GM23248 (cell line): ENCODE results near the gene ULBP3. TPM values are rescaled to one million over a fixed set of nuclear protein-coding genes. Genes with fewer than 3 reads are reported as not detected.

ENCODE experiments used
- DNase-seq: peaks from one replicate; pipeline ENCODE4 v3.0.0-alpha.2; 2015
- H2AFZ ChIP-seq: fragments of 200-600 bp; sonication (generic); 2 replicates; pipeline ENCODE4 v1.6.1; 2016; ENCODE audit warnings: antibody characterized with exemption
- H3F3A ChIP-seq: fragments of 200-600 bp; sonication (generic); 2 replicates; pipeline ENCODE4 v1.6.1; 2016; ENCODE audit warnings: mild to moderate bottlenecking, antibody characterized with exemption, mixed run types; ENCODE audit not compliant: insufficient read depth
- H3K27ac ChIP-seq: fragments of 200-600 bp; sonication (generic); 2 replicates; pipeline ENCODE4 v1.5.1; 2016; ENCODE audit warnings: mild to moderate bottlenecking
- H3K27me3 ChIP-seq: fragments of 200-600 bp; sonication (generic); replicated peaks from 2 replicates; pipeline ENCODE4 v1.6.1; 2016; ENCODE audit warnings: mild to moderate bottlenecking; ENCODE audit not compliant: insufficient read depth
- H3K36me3 ChIP-seq: fragments of 200-600 bp; sonication (generic); 2 replicates; pipeline ENCODE4 v1.6.1; 2016; ENCODE audit warnings: low read depth, mild to moderate bottlenecking
- H3K4me1 ChIP-seq: fragments of 200-600 bp; sonication (generic); 2 replicates; pipeline ENCODE4 v1.6.1; 2016; ENCODE audit warnings: mild to moderate bottlenecking; ENCODE audit not compliant: insufficient read depth
- H3K4me2 ChIP-seq: fragments of 200-600 bp; sonication (generic); one replicate; pipeline ENCODE4 v1.6.1; 2016; ENCODE audit warnings: mild to moderate bottlenecking; ENCODE audit not compliant: unreplicated experiment
- H3K4me3 ChIP-seq: fragments of 200-600 bp; sonication (generic); 2 replicates; pipeline ENCODE4 v1.5.1; 2016; ENCODE audit warnings: mild to moderate bottlenecking
- H3K79me2 ChIP-seq: fragments of 200-600 bp; sonication (generic); 2 replicates; pipeline ENCODE4 v1.6.1; 2016; ENCODE audit warnings: mild to moderate bottlenecking; ENCODE audit not compliant: insufficient read depth
- H3K9ac ChIP-seq: fragments of 200-600 bp; sonication (generic); 2 replicates; pipeline ENCODE4 v1.6.1; 2016; ENCODE audit warnings: mild to moderate bottlenecking
- H3K9me2 ChIP-seq: fragments of 200-600 bp; sonication (generic); 2 replicates; pipeline ENCODE4 v1.6.1; 2016; ENCODE audit warnings: mixed run types, mild to moderate bottlenecking, moderate library complexity; ENCODE audit not compliant: insufficient read depth
- H3K9me3 ChIP-seq: fragments of 200-600 bp; sonication (generic); one replicate; pipeline ENCODE4 v1.6.1; 2017; ENCODE audit warnings: low read depth
- H4K20me1 ChIP-seq: fragments of 200-600 bp; sonication (generic); 2 replicates; pipeline ENCODE4 v1.6.0; 2016; ENCODE audit not compliant: insufficient read depth
- EZH2 ChIP-seq: fragments of 200-600 bp; sonication (generic); IDR thresholded peaks from 2 replicates; pipeline ENCODE4 v1.6.1; 2018; ENCODE audit warnings: antibody characterized with exemption, mild to moderate bottlenecking; ENCODE audit not compliant: insufficient read depth, poor library complexity, severe bottlenecking
- EZH2phosphoT487 ChIP-seq: fragments of 200-600 bp; sonication (generic); IDR thresholded peaks from 2 replicates; pipeline ENCODE4 v1.6.1; 2018; ENCODE audit warnings: antibody characterized with exemption, moderate library complexity, mild to moderate bottlenecking, low read depth; ENCODE audit not compliant: insufficient read depth
- WGBS, 2 experiments: methylation state at CpG; one replicate each; pipeline ENCODE4 v1.1.6; 2015 to 2017; ENCODE audit warnings: low lambda C conversion rate in 2 of 2, low coverage in 1 of 2; ENCODE audit errors: missing lambda C conversion rate in 2 of 2; 5-methylcytosine and 5-hydroxymethylcytosine counted together
- in situ Hi-C: fragments of 300-500 bp; cut with MboI; formaldehyde crosslinking; loops from 2 replicates; pipeline ENCODE4 v1.15.0; 2020
- polyA plus RNA-seq: library from polyadenylated mRNA; unstranded; fragments of >200 nt; fragmentation: Nextera tagmentation; extraction: Ambion mirVana; gene quantifications from 2 replicates; pipeline ENCODE4 v1.2.1, GENCODE V29; 2016
- total RNA-seq: library from RNA; depleted of rRNA; stranded (reverse); fragments of >200 nt; shearing (Covaris generic); gene quantifications from 2 replicates; pipeline ENCODE4 v1.2.3, GENCODE V29; 2014

Gene ULBP3
- total and polyA plus RNA-seq, 2 experiments from 2014 or later, result 4.4 to 12.6 TPM

DNA sequence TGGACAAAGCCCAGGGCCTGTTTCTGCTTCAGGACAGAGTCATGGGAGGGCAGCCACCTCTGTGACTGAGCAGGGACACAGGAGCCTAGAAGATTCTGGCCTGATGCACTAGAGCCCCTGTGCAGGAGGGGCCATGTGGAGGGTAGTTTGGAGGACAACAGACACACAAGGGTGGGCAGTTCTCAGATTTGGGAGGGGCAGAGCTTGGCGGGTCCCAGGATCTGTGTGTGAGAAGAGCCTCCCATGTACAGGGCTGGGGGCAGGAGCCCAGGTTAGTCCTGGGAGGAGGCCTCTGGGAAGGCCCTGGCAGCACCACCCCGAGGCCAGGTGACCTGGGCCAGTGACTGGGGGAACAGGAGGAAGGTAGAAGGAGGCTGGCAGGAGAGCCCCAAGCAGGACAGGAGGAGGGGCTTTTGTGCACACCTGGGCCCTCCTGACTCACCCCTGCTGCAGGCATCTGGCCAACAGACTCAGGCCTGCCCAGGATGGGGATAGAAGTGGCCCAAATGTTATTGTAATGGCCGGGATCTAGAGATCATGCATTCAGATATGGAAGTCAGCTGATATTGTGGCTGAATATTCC lies 1.4 kb upstream of the ULBP3 start:
- DNase-seq, result no peak
- 81 to 86% methylated on average over 2 to 3 of the region's 3 CpGs for WGBS, 2 experiments

DNA sequence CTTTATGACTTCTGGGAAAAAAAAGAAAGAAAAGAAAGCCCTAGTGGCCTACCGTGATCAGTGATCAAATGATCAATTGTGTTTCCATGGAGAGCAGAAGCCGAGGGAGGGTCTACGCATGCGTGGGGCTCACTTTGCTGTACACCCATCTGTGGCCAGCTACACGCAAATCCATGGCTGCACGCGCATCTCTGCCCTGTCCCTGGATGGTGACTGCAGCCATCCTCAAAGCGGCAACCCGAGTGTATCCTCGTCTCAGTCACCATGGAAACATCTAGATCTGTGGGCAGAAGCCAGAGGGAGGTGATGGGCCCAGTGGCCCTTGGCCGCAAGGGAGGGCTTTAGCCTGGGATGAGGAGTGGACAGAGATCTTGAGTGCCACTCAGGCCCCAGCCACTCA lies 785 bp upstream of the ULBP3 start:
- no peak overlapping the region for H3K4me3 ChIP-seq
- in situ Hi-C loops, result loop anchor here (25.0 kb wide), 1 partner anchor 743 kb away; no protein-coding TSS in a partner anchor

More for the DNA sequence above, 1.4 kb upstream of the ULBP3 start:
- TF ChIP-seq EZH2phosphoT487 (no peak), EZH2 (no peak)
- Histone ChIP-seq H3K36me3 (no peaks in the 10 kb centered on the region), H3K9me3 (no peaks in the 10 kb centered on the region), H3K9me2 (no peaks in the 10 kb centered on the region), H3K27ac (no peak overlapping the region), H2AFZ (no peak overlapping the region), H3K79me2 (no peaks in the 10 kb centered on the region), H4K20me1 (no peaks in the 10 kb centered on the region), H3K4me1 (0 out of 2 replicates have a peak, but pooled peaks cover 7% of the 10 kb centered on the region), H3F3A (peaks cover 12% of the 10 kb centered on the region; the same call in 1 of the 2 replicates), H3K27me3 (no peaks in the 10 kb centered on the region), H3K4me2 (no peak overlapping the region), H3K9ac (no peak overlapping the region), H3K4me3 (no peak overlapping the region)
- in situ Hi-C loops, result loop anchor here (25.0 kb wide), 1 partner anchor 742 kb away; no protein-coding TSS in a partner anchor

GRCh38 chr6:150068151-150068550 lies 770 bp downstream of the ULBP3 start:
- no peaks in the 10 kb centered on the region for H3K36me3 ChIP-seq
- H3K9me3 ChIP-seq, result no peaks in the 10 kb centered on the region
- H2AFZ ChIP-seq, result peak overlapping the region; percentile 89
- peaks cover 12% of the 10 kb centered on the region; the same call in 1 of the 2 replicates for H3F3A ChIP-seq
- no peaks in the 10 kb centered on the region for H3K27me3 ChIP-seq
- H4K20me1 ChIP-seq, result no peaks in the 10 kb centered on the region
- no peaks in the 10 kb centered on the region for H3K79me2 ChIP-seq
- 0 out of 2 replicates have a peak, but pooled peaks cover 7% of the 10 kb centered on the region for H3K4me1 ChIP-seq
- peak overlapping the region; percentile 83 for H3K4me3 ChIP-seq
- H3K4me2 ChIP-seq, result peak overlapping the region; percentile 80
- no peak overlapping the region for H3K27ac ChIP-seq
- peak overlapping the region; percentile 81 for H3K9ac ChIP-seq
- TF ChIP-seq EZH2, result no peak
- no peak for TF ChIP-seq EZH2phosphoT487
- in situ Hi-C loops, result loop anchor here (25.0 kb wide), 1 partner anchor 744 kb away; no protein-coding TSS in a partner anchor
- WGBS, 2 experiments, result 42 to 45% methylated on average over 4 of the region's 4 CpGs
- H3K9me2 ChIP-seq, result no peaks in the 10 kb centered on the region
- peak; percentile 27 for DNase-seq

More for the DNA sequence above, 785 bp upstream of the ULBP3 start:
- Histone ChIP-seq H3K27me3 (no peaks in the 10 kb centered on the region), H3K79me2 (no peaks in the 10 kb centered on the region), H3K4me1 (0 out of 2 replicates have a peak, but pooled peaks cover 7% of the 10 kb centered on the region), H3F3A (peaks cover 12% of the 10 kb centered on the region; the same call in 1 of the 2 replicates), H4K20me1 (no peaks in the 10 kb centered on the region), H3K9ac (no peak overlapping the region), H3K27ac (no peak overlapping the region), H3K9me3 (no peaks in the 10 kb centered on the region), H3K4me2 (no peak overlapping the region), H2AFZ (no peak overlapping the region), H3K9me2 (no peaks in the 10 kb centered on the region), H3K36me3 (no peaks in the 10 kb centered on the region)
- no peak for DNase-seq
- TF ChIP-seq EZH2 (no peak), EZH2phosphoT487 (no peak)
- WGBS, 2 experiments, result 88 to 93% methylated on average over 11 of the region's 11 CpGs

DNA sequence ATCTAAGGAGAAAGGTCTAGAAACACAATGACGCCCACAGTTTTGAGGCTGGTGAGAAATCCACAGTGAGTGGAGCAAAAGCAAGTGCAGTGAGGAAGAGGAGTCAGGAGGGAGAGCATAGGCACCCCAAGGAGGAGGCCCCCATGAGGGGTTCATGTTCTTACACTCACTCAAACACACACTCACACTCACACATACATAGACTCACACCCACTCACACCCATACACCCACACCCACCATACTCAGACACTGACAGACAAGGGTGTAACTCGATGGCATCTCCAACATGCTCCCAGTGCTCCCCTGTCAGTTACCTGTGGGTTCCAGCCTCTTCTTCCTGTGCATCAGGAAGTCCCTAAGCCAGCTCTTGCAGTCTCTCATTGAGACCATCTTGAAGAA lies 3.8 kb downstream of the ULBP3 start:
- no peaks in the 10 kb centered on the region for H3K9me2 ChIP-seq

More for the DNA sequence above, 3.8 kb downstream of the ULBP3 start:
- Histone ChIP-seq H3K4me3 (no peak overlapping the region), H3K27me3 (no peaks in the 10 kb centered on the region), H4K20me1 (no peaks in the 10 kb centered on the region), H3K9ac (no peak overlapping the region), H3K4me2 (no peak overlapping the region), H3F3A (0 out of 2 replicates have a peak, but pooled peaks cover 5% of the 10 kb centered on the region), H3K9me3 (no peaks in the 10 kb centered on the region), H3K79me2 (no peaks in the 10 kb centered on the region), H2AFZ (no peak overlapping the region), H3K27ac (no peak overlapping the region), H3K36me3 (no peaks in the 10 kb centered on the region), H3K4me1 (no peaks in the 10 kb centered on the region)
- 96 to 100% methylated on average over 1 to 2 of the region's 2 CpGs for WGBS, 2 experiments
- no peak for TF ChIP-seq EZH2phosphoT487
- TF ChIP-seq EZH2, result no peak
- no peak for DNase-seq
- in situ Hi-C loops, result loop anchor here (25.0 kb wide), 1 partner anchor 747 kb away; no protein-coding TSS in a partner anchor
